H1 (cell line): ENCODE data around the gene GOLGA8R. TPM values are rescaled to one million over a fixed set of nuclear protein-coding genes. Genes with fewer than 3 reads are reported as not detected.

ENCODE experiments used
- polyA plus RNA-seq, 7 experiments: library from polyadenylated mRNA; depleted of rRNA in 3 of 7; stranded (reverse) in 5 of 7; unstranded in 2 of 7; fragments of >200 nt in 5 of 7; fragments of 200-250 nt in 2 of 7; gene quantifications; 1 replicate in 5 of 7; 2 replicates in 1 of 7; 4 replicates in 1 of 7; pipeline versions ENCODE4 v1.2.1 to v1.2.3, GENCODE V29; 2011 to 2013; ENCODE audit warnings: missing spikeins in 2 of 7, mixed read lengths in 2 of 7
- small RNA-seq: library from polyadenylated mRNA; stranded (forward); fragments of <200 nt; extraction: miRNeasy Mini kit (QIAGEN cat#:217004); gene quantifications from one replicate; pipeline ENCODE3, GENCODE V24; 2013; ENCODE audit not compliant: insufficient read depth
- total RNA-seq: library from RNA; stranded (reverse); fragmentation: NEBNext Ultra II Directional; extraction: Animal tissue kit (Norgen Biotek cat#: 25700); gene quantifications from 2 replicates; pipeline ENCODE4 v1.2.1, GENCODE V29; 2021

GOLGA8R gene
- total and polyA plus RNA-seq, 2 of the 8 experiments (the other 6 are each of a cell fraction or from before 2014, with no cell fraction given) = 0.03 to 0.34 TPM

Small RNA genes within 50 kb of the gene (small RNA-seq; reads per million reads assigned to genes)
- not detected for gene AC019322.2
- gene RF00019 = not detected
- gene RF00096 = not detected
- not detected for gene RN7SL196P

Other genes starting within 250 kb of the GOLGA8R start
- gene CHRFAM7A, start 20.7 kb downstream of the GOLGA8R start, total RNA-seq = 3.3 and 7.3 TPM in 2 replicates
- gene CHRFAM7A, start 20.7 kb downstream of the GOLGA8R start, polyA plus RNA-seq (2011; rRNA removed) = 3.0 and 3.1 TPM in 2 replicates
- not detected in 2 replicates for gene GOLGA8Q, start 137.8 kb upstream of the GOLGA8R start, total RNA-seq
- gene GOLGA8Q, start 137.8 kb upstream of the GOLGA8R start, polyA plus RNA-seq (2011; rRNA removed) = not detected in 2 replicates
- 0.71 and 1.4 TPM in 2 replicates for gene GOLGA8H, start 189.8 kb upstream of the GOLGA8R start, total RNA-seq
- gene GOLGA8H, start 189.8 kb upstream of the GOLGA8R start, polyA plus RNA-seq (2011; rRNA removed) = 0.26 and 0.49 TPM in 2 replicates